ENCODE results near the gene MAST4.
A peak's percentile ranks its signal among the peaks of the same experiment; 100 is the strongest.
"Not testable (repeated sequence)": the region's sequence is repeated elsewhere in the genome, so short reads cannot be mapped to it uniquely, and the experiment has no call there.

MAST4 gene

DNA sequence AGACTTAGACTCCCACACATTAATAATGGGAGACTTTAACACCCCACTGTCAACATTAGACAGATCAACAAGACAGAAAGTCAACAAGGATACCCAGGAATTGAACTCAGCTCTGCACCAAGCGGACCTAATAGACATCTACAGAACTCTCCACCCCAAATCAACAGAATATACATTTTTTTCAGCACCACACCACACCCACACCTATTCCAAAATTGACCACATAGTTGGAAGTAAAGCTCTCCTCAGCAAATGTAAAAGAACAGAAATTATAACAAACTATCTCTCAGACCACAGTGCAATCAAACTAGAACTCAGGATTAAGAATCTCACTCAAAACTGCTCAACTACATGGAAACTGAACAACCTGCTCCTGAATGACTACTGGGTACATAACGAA is 156.5 kb downstream of the MAST4 start:
- DNase-seq, result not testable (repeated sequence)

DNA sequence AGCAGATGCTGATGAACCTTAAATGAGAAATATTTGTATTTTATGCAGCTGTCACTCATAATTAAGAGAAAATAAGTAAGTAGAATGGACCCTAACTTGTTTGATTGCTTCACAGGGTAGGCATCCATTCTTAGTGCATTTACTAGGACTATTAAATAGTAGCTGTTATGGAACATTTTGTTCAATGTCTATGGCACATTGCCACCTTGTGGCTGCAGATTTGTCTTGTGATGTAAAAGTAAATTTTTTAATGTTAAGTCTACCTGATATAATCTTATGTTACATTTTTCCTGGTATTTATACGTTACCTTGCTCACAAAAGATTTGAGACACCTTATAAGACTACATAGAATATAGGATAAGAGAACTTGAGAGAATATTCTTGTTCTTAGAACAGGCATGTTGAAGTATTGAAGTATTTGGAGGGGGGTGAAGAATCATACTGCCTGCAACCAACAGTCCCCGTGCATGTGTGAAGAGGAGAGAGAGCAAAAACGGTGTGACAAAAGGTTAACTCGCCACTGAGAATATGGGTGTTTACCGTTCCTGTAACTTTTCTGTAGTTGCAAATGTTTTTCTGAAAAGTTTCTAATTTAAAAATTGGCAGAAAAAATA is 161.1 kb downstream of the MAST4 start:
- peak; percentile 16 for DNase-seq

- no peak for DNase-seq
Measured at GRCh38 chr5:66757834-66758371, 161.7 kb downstream of the MAST4 start.

- DNase-seq, result no peak
Measured at GRCh38 chr5:66769030-66769733, 173.0 kb downstream of the MAST4 start.

- DNase-seq, result no peak
Measured at GRCh38 chr5:66769839-66770617, 173.8 kb downstream of the MAST4 start.

GRCh38 chr5:66777868-66778267 is 181.7 kb downstream of the MAST4 start:
- no peak for DNase-seq

GRCh38 chr5:66779528-66779927 is 183.3 kb downstream of the MAST4 start:
- no peak for DNase-seq

DNA sequence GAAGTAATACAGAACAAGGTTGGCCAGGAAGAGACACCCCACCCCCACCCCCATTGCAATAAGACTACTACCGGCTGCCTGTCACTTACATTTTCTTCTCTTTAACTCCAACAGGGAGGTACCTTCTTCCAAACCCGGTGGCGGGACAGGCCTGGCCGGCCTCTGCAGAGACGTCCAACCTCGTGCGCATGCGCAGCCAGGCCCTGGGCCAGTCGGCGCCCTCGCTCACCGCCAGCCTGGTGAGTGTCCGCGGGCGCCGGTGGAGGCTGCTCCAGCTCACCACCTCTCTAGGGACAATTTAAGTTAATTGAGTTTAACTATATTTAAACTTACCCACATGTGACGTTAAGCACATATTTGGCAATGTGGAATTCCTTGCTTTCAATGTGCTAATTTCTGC is 192.4 kb downstream of the MAST4 start:
- DNase-seq, result no peak

DNA sequence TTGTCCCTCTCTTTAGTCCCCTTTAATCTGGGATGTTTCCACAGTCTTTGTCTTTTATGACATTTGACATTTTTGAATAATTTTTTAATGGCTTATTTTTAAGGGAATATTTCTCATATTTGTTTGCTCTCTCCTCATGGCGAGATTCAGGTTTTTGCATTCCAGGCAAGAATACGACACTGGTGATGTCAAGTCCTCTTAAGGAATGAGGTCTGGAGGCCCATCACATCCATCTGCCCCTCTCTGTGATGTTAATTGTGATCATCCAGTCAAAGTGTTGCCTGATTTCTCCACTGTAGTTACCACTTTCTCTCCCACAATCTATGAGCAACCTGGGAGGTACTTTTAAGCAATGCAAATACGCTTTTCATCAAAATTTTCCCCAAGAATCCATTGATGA is 193.2 kb downstream of the MAST4 start:
- no peak for DNase-seq

DNA sequence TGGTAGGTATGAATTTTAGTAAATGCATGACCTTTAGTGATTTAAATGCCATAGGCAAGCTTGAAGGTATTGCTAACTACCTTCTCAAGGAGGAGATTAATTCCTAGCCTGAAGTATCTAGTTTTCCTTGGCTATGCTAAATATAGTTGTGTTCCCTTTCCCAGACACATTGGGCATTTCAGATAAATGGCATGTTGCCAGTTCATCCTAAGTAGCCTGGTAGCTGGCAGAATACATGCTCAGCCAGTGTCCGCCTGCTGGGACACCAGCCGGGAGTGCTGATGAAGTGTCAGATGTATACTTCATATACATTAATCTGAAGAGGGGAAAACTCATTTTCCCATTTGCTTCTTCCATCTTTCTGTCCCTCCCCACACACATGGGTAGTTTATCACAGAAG is 196.9 kb downstream of the MAST4 start:
- DNase-seq, result no peak

- no peak for DNase-seq
Measured at GRCh38 chr5:66795682-66796081, 199.5 kb downstream of the MAST4 start.

GRCh38 chr5:66796305-66797292 is 200.4 kb downstream of the MAST4 start:
- no peak for DNase-seq

DNA sequence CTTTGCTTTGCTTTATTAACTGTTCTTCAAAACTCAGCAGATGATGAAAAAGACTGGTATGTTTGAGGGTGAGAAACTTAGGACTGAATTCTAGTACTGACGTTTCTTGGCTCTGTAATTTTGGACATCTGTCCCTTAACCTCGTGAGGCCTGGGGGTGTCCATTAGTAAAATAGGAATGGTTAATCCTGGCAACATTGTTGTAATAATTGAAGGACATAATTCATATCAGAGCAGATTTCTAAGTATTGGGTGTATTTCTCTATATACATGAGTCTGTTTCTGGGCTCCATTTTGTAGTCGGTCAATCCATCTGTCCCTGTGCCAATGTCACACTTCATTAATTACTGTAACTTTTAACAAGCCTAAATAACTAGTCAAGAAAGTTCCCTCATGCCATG is 206.7 kb downstream of the MAST4 start:
- DNase-seq, result no peak

GRCh38 chr5:66805514-66806430 is 209.6 kb downstream of the MAST4 start:
- DNase-seq, result no peak

GRCh38 chr5:66807743-66808142 is 211.6 kb downstream of the MAST4 start:
- no peak for DNase-seq

DNA sequence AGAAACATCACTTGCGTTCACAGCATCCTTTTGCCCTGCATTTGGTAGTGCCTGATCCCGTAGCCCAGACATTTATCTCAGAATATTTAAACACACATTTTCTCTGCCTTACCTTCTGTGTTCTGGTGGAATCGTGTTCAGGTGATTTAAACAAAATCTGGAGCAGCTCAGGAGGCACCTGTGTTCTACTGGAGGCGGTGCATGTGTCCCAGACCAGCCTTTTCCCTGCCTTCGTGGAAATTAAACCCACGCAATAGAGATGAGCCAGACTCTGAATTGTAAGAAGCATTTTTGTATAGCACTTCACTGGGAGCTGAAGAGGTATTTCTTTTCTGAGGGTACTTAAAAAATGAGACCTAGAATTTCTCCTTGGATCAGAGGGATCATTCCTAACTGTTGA is 212.5 kb downstream of the MAST4 start:
- no peak for DNase-seq

DNA sequence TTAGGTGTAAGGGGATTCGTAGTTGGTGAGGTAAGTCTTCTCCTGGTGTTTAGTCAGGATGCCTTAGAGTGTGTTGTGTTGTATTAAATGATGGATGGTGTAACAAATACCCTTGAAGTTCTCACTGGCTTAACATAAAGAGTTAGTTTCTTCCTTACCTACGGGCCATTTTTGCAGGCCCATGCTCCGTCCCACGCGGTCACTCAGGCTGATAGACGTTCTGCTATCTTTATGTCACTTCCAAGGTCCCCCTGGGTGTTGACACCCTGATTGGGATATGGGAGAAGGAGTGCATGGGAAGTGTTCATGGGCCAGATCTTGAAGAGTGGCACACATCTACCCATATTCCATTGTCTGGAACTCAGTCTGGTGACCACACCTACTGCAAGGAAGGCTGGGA is 214.0 kb downstream of the MAST4 start:
- no peak for DNase-seq

- DNase-seq, result no peak
Measured at GRCh38 chr5:66810848-66811261, 214.7 kb downstream of the MAST4 start.

GRCh38 chr5:66812291-66812690 is 216.1 kb downstream of the MAST4 start:
- no peak for DNase-seq

DNA sequence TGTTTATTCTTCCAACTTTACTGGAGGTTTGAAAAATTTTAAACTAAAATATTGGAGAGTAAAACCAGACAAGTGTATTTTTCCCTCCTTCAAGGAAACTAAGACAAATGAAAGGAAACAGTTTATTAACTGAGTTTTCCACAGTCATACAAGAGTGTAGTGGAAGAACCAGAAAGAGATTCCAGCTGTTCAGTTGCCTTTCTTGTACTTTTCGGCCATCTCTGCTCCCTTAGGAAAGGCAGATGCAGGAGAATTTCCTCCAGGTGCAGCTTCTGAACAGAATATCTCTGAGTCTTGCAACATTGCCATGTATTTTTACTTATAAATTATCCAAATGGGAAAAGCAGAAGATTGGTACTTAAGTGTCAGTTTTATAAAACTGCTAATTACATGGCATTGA is 217.1 kb downstream of the MAST4 start:
- no peak for DNase-seq
